Ishikawa (cell line): ENCODE measurements around the gene NUDT9.

Experiments
- CEBPB ChIP-seq: IDR thresholded peaks from 2 replicates; pipeline ENCODE4 v1.6.1; 2012
- CREB1 ChIP-seq: IDR thresholded peaks from 2 replicates; pipeline ENCODE4 v1.6.1; 2012; ENCODE audit warnings: low read depth
- EGR1 ChIP-seq: IDR thresholded peaks from 2 replicates; pipeline ENCODE4 v1.6.1; 2012
- EP300 ChIP-seq: IDR thresholded peaks from 2 replicates; pipeline ENCODE4 v1.6.1; 2012; ENCODE audit warnings: borderline replicate concordance
- FOXM1 ChIP-seq: IDR thresholded peaks from 2 replicates; pipeline ENCODE4 v1.6.1; 2012; ENCODE audit warnings: low read depth, borderline replicate concordance
- NFIC ChIP-seq: IDR thresholded peaks from 2 replicates; pipeline ENCODE4 v1.6.1; 2012
- RAD21 ChIP-seq: IDR thresholded peaks from 2 replicates; pipeline ENCODE4 v1.6.1; 2012; ENCODE audit warnings: low read depth
- TAF1 ChIP-seq: IDR thresholded peaks from 2 replicates; pipeline ENCODE4 v1.6.1; 2012; ENCODE audit warnings: low read depth, mild to moderate bottlenecking
- TCF12 ChIP-seq: IDR thresholded peaks from 2 replicates; pipeline ENCODE4 v1.6.1; 2012; ENCODE audit warnings: low read depth
- TEAD4 ChIP-seq: IDR thresholded peaks from 2 replicates; pipeline ENCODE4 v1.6.1; 2012
- YY1 ChIP-seq: IDR thresholded peaks from 2 replicates; pipeline ENCODE4 v1.6.1; 2012; ENCODE audit warnings: low read depth
- ZBTB7A ChIP-seq: IDR thresholded peaks from 2 replicates; pipeline ENCODE4 v1.6.1; 2012; ENCODE audit warnings: low read depth
- TF ChIP-seq, protein P1 (sequence below): IDR thresholded peaks from 2 replicates; pipeline ENCODE4 v1.6.1; 2012
- TF ChIP-seq, protein P2 (sequence below): IDR thresholded peaks from 2 replicates; pipeline ENCODE4 v1.6.1; 2012; ENCODE audit warnings: low read depth, mild to moderate bottlenecking
- TF ChIP-seq, protein P3 (sequence below): IDR thresholded peaks from 2 replicates; pipeline ENCODE4 v1.6.1; 2012

The NUDT9 gene

DNA sequence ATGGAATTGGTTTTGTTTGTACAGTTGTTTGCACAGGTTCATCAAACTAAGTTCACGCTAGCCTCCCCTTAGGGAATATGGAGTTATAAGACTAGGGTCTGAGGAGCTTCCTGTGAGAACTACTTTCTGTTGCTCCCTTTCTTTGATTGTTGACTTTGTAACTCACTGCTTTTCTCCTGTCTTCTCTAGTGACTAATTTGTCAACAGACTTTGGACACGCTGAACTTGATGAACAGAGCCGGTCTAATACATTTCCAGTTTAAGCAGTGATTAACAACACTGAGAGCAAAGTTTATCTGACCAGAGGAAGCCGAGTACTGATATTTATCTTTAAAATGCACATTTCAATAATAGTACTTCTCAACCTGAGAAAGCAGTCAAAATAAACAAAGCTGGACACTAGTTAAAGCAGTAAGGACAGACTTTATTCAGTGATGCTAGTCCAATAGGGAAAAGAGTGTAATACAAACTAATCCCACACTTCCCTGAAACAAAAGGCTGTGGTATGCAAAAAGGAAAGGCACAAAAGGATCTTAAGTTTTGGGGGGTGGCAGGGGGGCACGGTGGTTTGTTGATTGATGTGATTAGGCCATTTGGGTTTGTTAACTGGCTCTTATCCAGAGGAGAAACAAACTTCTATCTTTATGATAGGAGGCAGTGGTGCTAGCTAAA is 2.7 kb upstream of the NUDT9 start:
- no peak for TF ChIP-seq CEBPB
- no peak for TF ChIP-seq YY1

DNA sequence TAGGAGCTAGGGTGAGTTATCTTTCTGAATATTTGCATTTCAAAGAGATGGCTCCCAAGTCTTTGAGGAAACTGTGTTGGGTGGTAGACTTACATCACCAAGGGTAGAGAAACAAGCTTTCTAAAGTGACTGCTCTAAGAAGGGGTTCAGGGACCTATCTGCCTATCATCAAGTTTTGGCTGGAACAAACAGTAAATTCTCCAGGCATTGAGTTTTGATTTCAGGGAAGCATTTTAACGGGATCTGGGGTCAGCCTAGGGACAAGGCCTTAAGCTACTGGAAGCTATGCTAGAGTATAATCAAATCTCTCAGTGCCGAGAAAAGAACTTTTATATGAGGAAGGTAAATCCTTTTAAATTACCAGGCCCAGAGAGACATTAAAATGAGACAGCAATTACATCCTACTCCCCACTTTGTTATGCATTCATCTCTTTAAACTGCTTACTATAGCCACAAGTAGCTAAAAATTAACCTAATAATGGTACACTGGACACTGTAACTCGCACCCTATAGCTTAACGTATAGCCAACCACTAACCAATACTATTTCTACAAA is 2.0 kb upstream of the NUDT9 start:
- no peak for TF ChIP-seq ZBTB7A
- no peak for TF ChIP-seq TCF12
- no peak for TF ChIP-seq TEAD4
- TF ChIP-seq, protein P1, sequence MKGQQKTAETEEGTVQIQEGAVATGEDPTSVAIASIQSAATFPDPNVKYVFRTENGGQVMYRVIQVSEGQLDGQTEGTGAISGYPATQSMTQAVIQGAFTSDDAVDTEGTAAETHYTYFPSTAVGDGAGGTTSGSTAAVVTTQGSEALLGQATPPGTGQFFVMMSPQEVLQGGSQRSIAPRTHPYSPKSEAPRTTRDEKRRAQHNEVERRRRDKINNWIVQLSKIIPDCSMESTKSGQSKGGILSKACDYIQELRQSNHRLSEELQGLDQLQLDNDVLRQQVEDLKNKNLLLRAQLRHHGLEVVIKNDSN: no peak

DNA sequence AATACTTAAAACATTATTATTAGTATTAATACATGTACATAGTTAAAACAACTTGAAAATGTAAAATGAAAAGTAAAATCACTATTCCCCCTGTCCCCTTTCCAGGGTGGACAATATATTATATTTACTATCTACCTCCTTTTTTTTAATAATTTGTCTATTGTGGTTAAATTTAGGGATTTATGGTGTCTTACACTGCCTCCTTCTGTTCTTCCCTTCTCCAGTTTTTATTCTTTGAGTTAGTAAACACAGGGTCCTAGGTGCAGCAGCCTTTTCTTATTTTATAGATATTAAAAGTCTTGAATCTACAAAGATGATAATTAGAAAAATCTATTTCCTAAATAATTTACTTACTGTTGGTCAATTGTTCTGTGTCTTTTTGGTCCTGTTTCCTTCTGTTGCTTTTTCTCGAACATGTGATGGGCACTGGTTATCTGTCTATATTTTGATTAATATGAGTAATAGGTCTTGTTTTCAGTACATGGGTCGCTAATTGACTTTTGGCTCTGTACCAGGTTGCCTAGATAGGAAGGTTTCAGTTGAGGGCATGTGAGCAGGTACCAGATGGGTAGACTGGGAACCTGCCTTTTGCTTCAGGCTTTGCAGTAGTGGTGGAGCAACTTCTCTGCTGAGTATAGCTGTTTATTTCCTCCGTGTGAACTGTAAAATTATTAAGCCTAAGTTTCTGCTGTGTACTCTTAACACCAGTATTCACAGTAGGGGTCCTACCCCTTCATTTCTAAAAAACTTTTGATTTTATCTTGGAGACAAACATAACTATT is 1.1 kb downstream of the NUDT9 start:
- TF ChIP-seq, protein P2, sequence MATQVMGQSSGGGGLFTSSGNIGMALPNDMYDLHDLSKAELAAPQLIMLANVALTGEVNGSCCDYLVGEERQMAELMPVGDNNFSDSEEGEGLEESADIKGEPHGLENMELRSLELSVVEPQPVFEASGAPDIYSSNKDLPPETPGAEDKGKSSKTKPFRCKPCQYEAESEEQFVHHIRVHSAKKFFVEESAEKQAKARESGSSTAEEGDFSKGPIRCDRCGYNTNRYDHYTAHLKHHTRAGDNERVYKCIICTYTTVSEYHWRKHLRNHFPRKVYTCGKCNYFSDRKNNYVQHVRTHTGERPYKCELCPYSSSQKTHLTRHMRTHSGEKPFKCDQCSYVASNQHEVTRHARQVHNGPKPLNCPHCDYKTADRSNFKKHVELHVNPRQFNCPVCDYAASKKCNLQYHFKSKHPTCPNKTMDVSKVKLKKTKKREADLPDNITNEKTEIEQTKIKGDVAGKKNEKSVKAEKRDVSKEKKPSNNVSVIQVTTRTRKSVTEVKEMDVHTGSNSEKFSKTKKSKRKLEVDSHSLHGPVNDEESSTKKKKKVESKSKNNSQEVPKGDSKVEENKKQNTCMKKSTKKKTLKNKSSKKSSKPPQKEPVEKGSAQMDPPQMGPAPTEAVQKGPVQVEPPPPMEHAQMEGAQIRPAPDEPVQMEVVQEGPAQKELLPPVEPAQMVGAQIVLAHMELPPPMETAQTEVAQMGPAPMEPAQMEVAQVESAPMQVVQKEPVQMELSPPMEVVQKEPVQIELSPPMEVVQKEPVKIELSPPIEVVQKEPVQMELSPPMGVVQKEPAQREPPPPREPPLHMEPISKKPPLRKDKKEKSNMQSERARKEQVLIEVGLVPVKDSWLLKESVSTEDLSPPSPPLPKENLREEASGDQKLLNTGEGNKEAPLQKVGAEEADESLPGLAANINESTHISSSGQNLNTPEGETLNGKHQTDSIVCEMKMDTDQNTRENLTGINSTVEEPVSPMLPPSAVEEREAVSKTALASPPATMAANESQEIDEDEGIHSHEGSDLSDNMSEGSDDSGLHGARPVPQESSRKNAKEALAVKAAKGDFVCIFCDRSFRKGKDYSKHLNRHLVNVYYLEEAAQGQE: no peak
- TF ChIP-seq ZBTB7A (no peak), TAF1 (no peak), RAD21 (no peak), YY1 (no peak), CEBPB (no peak), TCF12 (no peak), EP300 (no peak), EGR1 (no peak), NFIC (no peak), FOXM1 (no peak), TEAD4 (no peak)

DNA sequence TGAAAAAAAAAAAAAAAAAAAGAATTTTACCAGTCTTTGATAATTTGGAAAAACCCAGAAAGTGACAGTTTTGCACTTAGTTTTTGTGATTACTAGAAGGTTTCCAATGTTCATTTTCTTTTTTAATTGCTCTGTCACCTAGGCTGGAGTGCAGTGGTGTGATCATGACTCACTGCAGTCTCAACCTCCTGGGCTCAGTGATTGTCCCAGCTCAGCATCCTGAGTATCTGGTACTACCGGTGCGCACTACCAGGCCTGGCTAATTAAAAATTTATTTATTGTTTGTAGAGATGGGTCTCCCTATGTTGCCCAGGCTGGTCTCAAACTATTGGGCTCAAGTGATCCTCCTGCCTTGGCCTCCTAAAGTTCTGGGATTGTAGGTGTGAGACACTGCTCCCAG is 3.3 kb downstream of the NUDT9 start:
- no peak for TF ChIP-seq YY1
- no peak for TF ChIP-seq CREB1
- TF ChIP-seq CEBPB: no peak
- TF ChIP-seq NFIC: no peak
- no peak for TF ChIP-seq TCF12
- TF ChIP-seq ZBTB7A: no peak
- TF ChIP-seq, protein P2: no peak

DNA sequence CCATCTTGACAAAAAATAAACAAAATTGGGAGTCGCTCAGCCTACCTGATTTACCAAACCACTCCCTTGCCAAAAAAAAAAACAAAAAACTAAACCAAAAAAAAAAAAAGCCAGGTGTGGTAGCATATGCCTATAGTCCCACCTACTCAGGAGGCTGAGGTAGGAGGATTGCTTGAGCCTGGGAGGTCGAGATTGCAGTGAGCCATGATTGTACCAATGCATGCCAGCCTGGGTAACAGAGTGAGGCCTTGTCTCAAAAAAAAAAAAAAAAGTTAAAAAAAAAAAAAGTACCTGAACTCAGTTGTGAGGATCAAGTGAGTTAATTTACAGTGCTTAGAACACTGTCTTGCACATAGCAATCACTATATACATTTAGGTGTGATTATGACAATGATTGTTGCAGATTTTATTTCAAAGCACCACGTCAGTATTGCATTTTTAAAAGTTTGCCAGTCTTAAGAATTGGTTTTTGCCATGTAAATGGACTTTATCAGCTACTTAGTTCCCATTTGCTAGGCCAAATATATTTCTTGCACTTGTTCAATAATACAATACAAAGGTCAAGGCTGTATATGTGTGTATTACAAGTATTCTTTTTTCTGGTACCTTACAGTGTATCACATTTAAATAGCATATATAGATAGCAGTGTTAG is 4.6 kb downstream of the NUDT9 start:
- TF ChIP-seq EP300 (no peak), FOXM1 (no peak), CEBPB (no peak), CREB1 (no peak), TCF12 (no peak)

DNA sequence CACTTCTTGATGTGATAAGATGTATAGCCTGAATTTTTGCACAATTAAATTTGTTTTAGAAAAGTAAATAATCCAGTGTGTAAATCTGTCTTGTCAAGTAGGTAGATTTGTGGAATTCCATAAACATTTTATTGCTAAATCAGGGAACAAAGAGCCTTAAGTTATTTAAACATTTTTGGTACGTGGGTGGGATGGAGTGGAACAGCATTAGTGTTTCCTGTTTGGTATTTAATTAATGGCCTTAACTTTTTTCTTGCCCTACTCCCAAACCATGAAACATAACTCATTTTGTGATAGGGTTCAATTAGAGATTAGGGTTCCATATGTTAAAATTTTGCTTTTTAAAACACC is 5.1 kb downstream of the NUDT9 start:
- TF ChIP-seq TAF1 (no peak), YY1 (no peak), ZBTB7A (no peak), NFIC (no peak), RAD21 (no peak), CREB1 (no peak)
- TF ChIP-seq, protein P3, sequence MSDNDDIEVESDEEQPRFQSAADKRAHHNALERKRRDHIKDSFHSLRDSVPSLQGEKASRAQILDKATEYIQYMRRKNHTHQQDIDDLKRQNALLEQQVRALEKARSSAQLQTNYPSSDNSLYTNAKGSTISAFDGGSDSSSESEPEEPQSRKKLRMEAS: no peak
- TF ChIP-seq, protein P1: no peak

DNA sequence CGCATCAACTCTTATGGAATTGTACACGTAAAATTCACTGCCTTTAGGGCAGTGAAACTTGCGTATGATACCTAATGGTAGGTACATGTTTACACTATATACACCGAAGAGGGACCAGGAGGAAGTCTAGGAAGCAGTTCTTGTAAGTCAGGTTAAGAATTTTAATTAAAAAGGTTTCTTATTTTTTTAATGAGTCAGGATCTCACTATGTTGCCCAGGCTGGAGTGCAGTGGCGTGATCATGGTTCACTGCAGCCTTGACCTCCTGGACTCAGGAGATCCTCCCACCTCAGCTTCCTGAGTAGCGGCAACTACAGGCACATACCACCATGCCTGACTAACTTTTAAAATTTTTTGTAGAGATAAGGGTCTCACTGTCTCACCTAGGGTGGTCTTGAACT is 6.6 kb downstream of the NUDT9 start:
- TF ChIP-seq TCF12 (no peak), CREB1 (no peak), CEBPB (no peak), YY1 (no peak), RAD21 (no peak), EP300 (no peak), EGR1 (no peak)
- TF ChIP-seq, protein P2: no peak
- TF ChIP-seq, protein P1: no peak
